Thyroid gland (tissue), 4 donors: ENCODE data around the gene SLC35B2. TPM values are rescaled to one million over a fixed set of nuclear protein-coding genes. Genes with fewer than 3 reads are reported as not detected.
A peak's percentile ranks its signal among the peaks of the same experiment; 100 is the strongest.

Experiments
- DNase-seq, 2 donors: peaks; one replicate each; pipeline ENCODE4 v3.0.0-alpha.2; 2019
- H3K27ac ChIP-seq, 3 donors: fragments of 200-600 bp; sonication (generic); 1 replicate in 2 of 3; 2 replicates in 1 of 3; pipeline ENCODE4 v1.5.1; 2016 to 2019; ENCODE audit warnings: mild to moderate bottlenecking in 1 of 3, moderate library complexity in 1 of 3
- H3K27me3 ChIP-seq: fragments of 200-600 bp; sonication (generic); one replicate; pipeline ENCODE4 v1.5.1; 2019
- H3K36me3 ChIP-seq, 2 donors: fragments of 200-600 bp; sonication (generic); one replicate each; pipeline ENCODE4 v1.5.1; 2016 to 2019
- H3K4me1 ChIP-seq, 2 donors: fragments of 200-600 bp; sonication (generic); one replicate each; pipeline ENCODE4 v1.5.1; 2017 to 2019
- H3K4me3 ChIP-seq, 3 donors: fragments of 200-600 bp; sonication (generic); replicated peaks in 1 of 3; 1 replicate in 2 of 3; 2 replicates in 1 of 3; pipeline ENCODE4 v1.5.1; 2016; ENCODE audit warnings: mild to moderate bottlenecking in 1 of 3
- H3K9me3 ChIP-seq: fragments of 200-600 bp; sonication (generic); one replicate; pipeline ENCODE4 v1.5.1; 2017
- POLR2A ChIP-seq, 2 donors: fragments of 450-650 bp; IDR thresholded peaks; one replicate each; pipeline ENCODE4 v1.6.1; 2017; ENCODE audit warnings: antibody characterized with exemption in 2 of 2, mild to moderate bottlenecking in 2 of 2, moderate library complexity in 1 of 2
- WGBS, 2 donors: methylation state at CpG; one replicate each; pipeline ENCODE4 v1.1.5; 2017; 5-methylcytosine and 5-hydroxymethylcytosine counted together
- intact Hi-C: fragments of 100-400 bp; cut with DNase I; formaldehyde crosslinking; loops from one replicate; pipeline ENCODE4 v1.15.1; 2023
- total RNA-seq, 4 donors: library from RNA; depleted of rRNA; stranded (reverse); fragments of >200 nt; gene quantifications; one replicate each; pipeline ENCODE4 v1.2.3, GENCODE V29; 2016
- TF ChIP-seq, protein P1 (sequence below), 6 experiments: fragments of 200-600 bp in 3 of 6; fragments of 450-650 bp in 3 of 6; sonication (generic) in 3 of 6; IDR thresholded peaks; one replicate each; pipeline ENCODE4 v1.5.1; 2016 to 2019; ENCODE audit warnings: antibody characterized with exemption in 6 of 6, mild to moderate bottlenecking in 2 of 6, inconsistent platforms in 1 of 6, moderate library complexity in 1 of 6

Gene SLC35B2, protein sequence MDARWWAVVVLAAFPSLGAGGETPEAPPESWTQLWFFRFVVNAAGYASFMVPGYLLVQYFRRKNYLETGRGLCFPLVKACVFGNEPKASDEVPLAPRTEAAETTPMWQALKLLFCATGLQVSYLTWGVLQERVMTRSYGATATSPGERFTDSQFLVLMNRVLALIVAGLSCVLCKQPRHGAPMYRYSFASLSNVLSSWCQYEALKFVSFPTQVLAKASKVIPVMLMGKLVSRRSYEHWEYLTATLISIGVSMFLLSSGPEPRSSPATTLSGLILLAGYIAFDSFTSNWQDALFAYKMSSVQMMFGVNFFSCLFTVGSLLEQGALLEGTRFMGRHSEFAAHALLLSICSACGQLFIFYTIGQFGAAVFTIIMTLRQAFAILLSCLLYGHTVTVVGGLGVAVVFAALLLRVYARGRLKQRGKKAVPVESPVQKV
- 10 to 100 TPM; 28.5 to 46.5 (median 41.8) TPM for total RNA-seq

GRCh38 chr6:44257025-44257752 is at the start of gene SLC35B2:
SLC35B2 (minus strand) TSS chr6:44257528; CDS start chr6:44257410, 118 bp downstream.
- WGBS, 2 donors = 0 to 6% methylated on average over 3 to 9 of the region's 80 CpGs
- intact Hi-C loops = loop anchor here (5.0 kb wide), 1 partner anchor 85 kb away; no protein-coding TSS in a partner anchor
- Histone ChIP-seq H3K27me3 (no peaks in the 10 kb centered on the region), H3K36me3 (peaks cover 29 to 36% of the 10 kb centered on the region in 2 donors), H3K27ac (peak within 1 kb of the TSS; percentile 81 to 97 (median 94)), H3K9me3 (no peaks in the 10 kb centered on the region), H3K4me1 (peaks cover 5 to 15% of the 10 kb centered on the region in 2 donors), H3K4me3 (peak within 1 kb of the TSS; percentile 43 to 95 (median 92))
- DNase-seq = peak; percentile 70 to 81
- TF ChIP-seq, protein P1, sequence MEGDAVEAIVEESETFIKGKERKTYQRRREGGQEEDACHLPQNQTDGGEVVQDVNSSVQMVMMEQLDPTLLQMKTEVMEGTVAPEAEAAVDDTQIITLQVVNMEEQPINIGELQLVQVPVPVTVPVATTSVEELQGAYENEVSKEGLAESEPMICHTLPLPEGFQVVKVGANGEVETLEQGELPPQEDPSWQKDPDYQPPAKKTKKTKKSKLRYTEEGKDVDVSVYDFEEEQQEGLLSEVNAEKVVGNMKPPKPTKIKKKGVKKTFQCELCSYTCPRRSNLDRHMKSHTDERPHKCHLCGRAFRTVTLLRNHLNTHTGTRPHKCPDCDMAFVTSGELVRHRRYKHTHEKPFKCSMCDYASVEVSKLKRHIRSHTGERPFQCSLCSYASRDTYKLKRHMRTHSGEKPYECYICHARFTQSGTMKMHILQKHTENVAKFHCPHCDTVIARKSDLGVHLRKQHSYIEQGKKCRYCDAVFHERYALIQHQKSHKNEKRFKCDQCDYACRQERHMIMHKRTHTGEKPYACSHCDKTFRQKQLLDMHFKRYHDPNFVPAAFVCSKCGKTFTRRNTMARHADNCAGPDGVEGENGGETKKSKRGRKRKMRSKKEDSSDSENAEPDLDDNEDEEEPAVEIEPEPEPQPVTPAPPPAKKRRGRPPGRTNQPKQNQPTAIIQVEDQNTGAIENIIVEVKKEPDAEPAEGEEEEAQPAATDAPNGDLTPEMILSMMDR (IDR thresholded peaks at IDR 0.05) = peak in 4 of 6 experiments; percentile 56 to 98 (median 83)
- peak in 1 of 2 donors; percentile 66 for TF ChIP-seq POLR2A (IDR thresholded peaks at IDR 0.05)

DNA sequence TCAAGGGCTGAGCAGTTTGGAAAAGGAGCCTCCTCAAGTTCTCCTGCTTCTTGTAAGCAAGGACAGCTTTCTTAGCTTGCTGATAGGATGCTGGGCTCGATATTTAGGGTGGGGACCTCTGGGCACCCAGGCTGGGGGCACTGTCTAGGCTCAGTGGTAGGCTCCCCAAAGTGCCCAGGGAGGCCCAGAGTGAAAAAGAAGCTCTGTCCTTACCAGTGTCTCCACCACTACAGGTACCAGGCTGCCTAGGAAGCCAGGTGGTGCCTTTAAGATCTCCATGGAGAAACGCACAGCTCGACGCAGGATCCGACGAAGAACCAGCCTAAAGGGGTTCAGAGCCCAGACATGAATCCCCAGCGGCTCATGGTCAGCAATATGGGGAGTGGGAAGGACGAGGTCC is 49.4 kb upstream of the SLC35B2 start:
- no peaks in the 10 kb centered on the region for H3K4me1 ChIP-seq
- H3K4me3 ChIP-seq = no peak overlapping the region
- WGBS, 2 donors = 89 to 90% methylated on average over 8 of the region's 8 CpGs
- no peaks in the 10 kb centered on the region for H3K9me3 ChIP-seq
- no peaks in the 10 kb centered on the region for H3K27me3 ChIP-seq
- intact Hi-C loops = no loop called here
- peaks cover 33 to 66% of the 10 kb centered on the region in 2 donors for H3K36me3 ChIP-seq
- H3K27ac ChIP-seq = no peak overlapping the region
- TF ChIP-seq, protein P1 (IDR thresholded peaks at IDR 0.05) = no peak
- TF ChIP-seq POLR2A (IDR thresholded peaks at IDR 0.05) = no peak
- DNase-seq = no peak

DNA sequence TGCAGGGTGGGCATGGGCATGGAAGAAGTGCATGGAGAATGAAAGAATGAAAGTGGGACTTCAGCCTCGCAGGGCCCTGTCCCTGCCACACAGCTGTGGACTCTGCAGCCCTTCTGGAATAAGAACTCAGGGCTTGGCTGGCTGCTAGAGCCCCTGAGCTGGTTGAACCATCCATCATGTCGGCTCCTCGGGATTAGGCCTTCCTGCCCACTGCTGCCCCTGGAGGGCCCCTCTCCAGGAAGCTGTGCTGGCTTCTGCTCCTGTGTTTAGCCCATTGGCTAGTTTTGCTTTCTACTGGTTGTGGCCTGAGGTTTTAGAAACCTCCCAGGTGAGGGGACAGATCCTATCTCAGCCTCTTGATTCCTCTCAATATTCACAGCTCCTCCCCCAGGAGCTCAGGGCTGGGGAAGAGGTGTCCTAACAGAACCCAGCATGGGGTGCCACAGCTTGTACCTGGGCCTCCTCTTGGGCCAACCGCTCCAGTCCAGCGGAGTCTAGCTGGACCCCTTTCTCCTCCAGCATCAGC is 47.9 kb upstream of the SLC35B2 start:
- DNase-seq = no peak
- Histone ChIP-seq H3K9me3 (no peaks in the 10 kb centered on the region), H3K27me3 (no peaks in the 10 kb centered on the region), H3K27ac (no peak overlapping the region), H3K4me3 (no peak overlapping the region), H3K36me3 (peaks cover 41 to 64% of the 10 kb centered on the region in 2 donors), H3K4me1 (no peaks in the 10 kb centered on the region)
- intact Hi-C loops = no loop called here
- 97 to 100% methylated on average over 2 to 5 of the region's 5 CpGs for WGBS, 2 donors
- TF ChIP-seq POLR2A (IDR thresholded peaks at IDR 0.05) = no peak
- TF ChIP-seq, protein P1 (IDR thresholded peaks at IDR 0.05) = no peak

- intact Hi-C loops = no loop called here
- H3K36me3 ChIP-seq = peaks cover 41 to 57% of the 10 kb centered on the region in 2 donors
- no peaks in the 10 kb centered on the region for H3K9me3 ChIP-seq
- peak in 1 of 2 donors; percentile 11 for DNase-seq
- H3K4me3 ChIP-seq = no peak overlapping the region
- TF ChIP-seq, protein P1 (IDR thresholded peaks at IDR 0.05) = peak; percentile 30 to 67 (median 46)
- no peak for TF ChIP-seq POLR2A (IDR thresholded peaks at IDR 0.05)
- no peaks in the 10 kb centered on the region for H3K27me3 ChIP-seq
- no peaks in the 10 kb centered on the region for H3K4me1 ChIP-seq
- 78 to 84% methylated on average over 16 to 17 of the region's 25 CpGs for WGBS, 2 donors
- H3K27ac ChIP-seq = no peak overlapping the region
These were observed 47.2 kb upstream of the SLC35B2 start for GRCh38 chr6:44304282-44305199.
